ENCODE data around the gene PPP1R14D. TPM values are rescaled to one million over a fixed set of nuclear protein-coding genes. Genes with fewer than 3 reads are reported as not detected.

Gene PPP1R14D
- total RNA-seq, 1 donor, result not detected

DNA sequence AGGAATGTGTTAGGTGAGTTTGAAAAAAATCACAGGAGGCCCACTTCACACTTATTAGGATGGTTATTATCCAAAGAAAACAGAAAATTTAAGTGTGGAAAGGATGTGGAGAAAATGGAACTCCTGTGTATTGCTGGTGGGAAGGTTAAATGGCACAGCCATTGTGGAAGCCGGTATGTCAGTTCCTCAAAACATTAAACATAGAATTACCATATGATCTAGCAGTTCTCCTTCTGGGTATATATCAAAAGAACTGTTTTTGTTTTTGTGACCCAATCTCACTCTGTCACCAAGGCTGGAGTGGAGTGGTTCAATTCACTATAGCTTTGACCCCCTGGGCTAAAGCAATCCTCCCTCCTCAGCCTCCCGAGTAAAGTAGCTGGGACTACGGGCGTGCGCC is 32.0 kb downstream of the PPP1R14D start:
- no peak overlapping the region for H3K4me2 ChIP-seq (ENCODE audit: insufficient read depth, low read length)
- no peaks in the 10 kb centered on the region for H3K9me3 ChIP-seq (ENCODE audit: low read depth, low read length)
- no peak overlapping the region for H3K4me3 ChIP-seq (ENCODE audit: insufficient read depth, low read length)
- H3K36me3 ChIP-seq (ENCODE audit: insufficient read depth, low read length), result peaks cover 4% of the 10 kb centered on the region
- TF ChIP-seq, protein P1, sequence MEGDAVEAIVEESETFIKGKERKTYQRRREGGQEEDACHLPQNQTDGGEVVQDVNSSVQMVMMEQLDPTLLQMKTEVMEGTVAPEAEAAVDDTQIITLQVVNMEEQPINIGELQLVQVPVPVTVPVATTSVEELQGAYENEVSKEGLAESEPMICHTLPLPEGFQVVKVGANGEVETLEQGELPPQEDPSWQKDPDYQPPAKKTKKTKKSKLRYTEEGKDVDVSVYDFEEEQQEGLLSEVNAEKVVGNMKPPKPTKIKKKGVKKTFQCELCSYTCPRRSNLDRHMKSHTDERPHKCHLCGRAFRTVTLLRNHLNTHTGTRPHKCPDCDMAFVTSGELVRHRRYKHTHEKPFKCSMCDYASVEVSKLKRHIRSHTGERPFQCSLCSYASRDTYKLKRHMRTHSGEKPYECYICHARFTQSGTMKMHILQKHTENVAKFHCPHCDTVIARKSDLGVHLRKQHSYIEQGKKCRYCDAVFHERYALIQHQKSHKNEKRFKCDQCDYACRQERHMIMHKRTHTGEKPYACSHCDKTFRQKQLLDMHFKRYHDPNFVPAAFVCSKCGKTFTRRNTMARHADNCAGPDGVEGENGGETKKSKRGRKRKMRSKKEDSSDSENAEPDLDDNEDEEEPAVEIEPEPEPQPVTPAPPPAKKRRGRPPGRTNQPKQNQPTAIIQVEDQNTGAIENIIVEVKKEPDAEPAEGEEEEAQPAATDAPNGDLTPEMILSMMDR (IDR thresholded peaks at IDR 0.05; ENCODE audit: extremely low read depth, low read depth, low read length), result no peak
- H4K20me1 ChIP-seq (ENCODE audit: insufficient read depth, low read length), result peaks cover 9% of the 10 kb centered on the region
- H3K27me3 ChIP-seq (ENCODE audit: insufficient read depth, low read length), result no peaks in the 10 kb centered on the region
- H3K27ac ChIP-seq (ENCODE audit: low read depth, low read length), result no peak overlapping the region
- DNase-seq (ENCODE audit: insufficient read length, low spot score, missing footprints), result no peak
- H2AFZ ChIP-seq (ENCODE audit: low read length), result no peak overlapping the region
- H3K4me1 ChIP-seq (ENCODE audit: insufficient read depth, low read length), result peaks cover 11% of the 10 kb centered on the region
- H3K79me2 ChIP-seq (ENCODE audit: insufficient read depth, low read length), result peaks cover 55% of the 10 kb centered on the region

DNA sequence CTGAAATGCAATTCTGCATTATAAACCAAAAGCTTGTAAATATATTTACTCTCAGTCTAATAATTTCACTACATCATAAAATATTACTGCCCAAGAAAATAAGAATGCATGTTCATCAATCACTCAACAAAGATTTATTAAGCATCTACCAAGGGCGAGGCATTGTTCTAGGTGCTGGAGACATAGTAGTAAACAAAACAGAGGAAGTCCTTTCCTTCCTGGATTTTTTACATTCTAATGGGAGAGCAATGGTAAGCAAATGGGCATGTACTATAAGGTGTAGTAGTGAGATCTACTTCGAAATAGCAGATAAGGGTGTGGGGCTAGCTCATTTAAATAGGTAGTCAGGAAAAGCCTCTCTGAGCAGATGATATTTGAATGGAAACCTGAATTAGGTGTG is 32.5 kb downstream of the PPP1R14D start:
- no peaks in the 10 kb centered on the region for H3K9me3 ChIP-seq (ENCODE audit: low read depth, low read length)
- H3K4me2 ChIP-seq (ENCODE audit: insufficient read depth, low read length), result no peak overlapping the region
- no peak for DNase-seq (ENCODE audit: insufficient read length, low spot score, missing footprints)
- TF ChIP-seq, protein P1 (IDR thresholded peaks at IDR 0.05; ENCODE audit: extremely low read depth, low read depth, low read length), result no peak
- no peak overlapping the region for H3K27ac ChIP-seq (ENCODE audit: low read depth, low read length)
- H3K4me1 ChIP-seq (ENCODE audit: insufficient read depth, low read length), result peaks cover 11% of the 10 kb centered on the region
- no peak overlapping the region for H3K4me3 ChIP-seq (ENCODE audit: insufficient read depth, low read length)
- peaks cover 55% of the 10 kb centered on the region for H3K79me2 ChIP-seq (ENCODE audit: insufficient read depth, low read length)
- H2AFZ ChIP-seq (ENCODE audit: low read length), result no peak overlapping the region
- peaks cover 4% of the 10 kb centered on the region for H3K36me3 ChIP-seq (ENCODE audit: insufficient read depth, low read length)
- peaks cover 9% of the 10 kb centered on the region for H4K20me1 ChIP-seq (ENCODE audit: insufficient read depth, low read length)
- H3K27me3 ChIP-seq (ENCODE audit: insufficient read depth, low read length), result no peaks in the 10 kb centered on the region

DNA sequence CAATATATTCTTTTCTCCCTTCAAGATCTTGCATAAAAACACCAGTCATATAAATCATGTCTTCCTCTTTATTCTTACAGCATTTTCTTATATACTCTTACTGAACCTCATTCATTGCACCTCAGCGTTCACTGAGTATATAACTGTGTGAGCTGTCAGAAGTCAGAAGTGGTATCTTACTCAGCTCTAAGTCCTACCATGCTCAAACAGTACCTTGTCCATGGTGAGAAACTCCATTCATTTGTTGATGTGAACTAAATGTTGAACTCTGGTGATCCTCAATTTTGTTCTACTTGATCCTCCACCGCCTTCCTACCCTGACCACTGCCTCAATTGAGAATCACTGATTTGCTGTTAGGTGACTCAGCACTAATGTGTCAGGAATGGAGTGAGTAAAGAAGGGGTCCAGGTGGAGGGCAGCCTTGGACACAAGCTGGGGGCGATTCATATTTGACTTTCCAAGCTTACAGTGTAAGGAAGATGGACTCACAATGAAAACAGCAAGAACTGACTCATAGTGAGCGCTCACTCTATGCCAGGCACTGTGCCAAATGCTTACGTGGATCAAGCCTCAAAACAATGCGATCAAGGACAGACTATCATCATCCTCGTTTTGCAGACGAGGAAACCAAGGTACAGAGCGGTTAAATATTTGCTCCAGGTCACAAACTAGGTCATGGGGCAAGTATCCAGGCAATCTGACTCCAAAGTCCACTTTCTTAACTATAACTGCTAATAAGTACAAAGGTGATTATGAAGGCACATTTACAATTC is 35.1 kb downstream of the PPP1R14D start:
- Histone ChIP-seq H3K79me2 (ENCODE audit: insufficient read depth, low read length) (peaks cover 59% of the 10 kb centered on the region), H3K27ac (ENCODE audit: low read depth, low read length) (peak overlapping the region; percentile 70), H3K4me2 (ENCODE audit: insufficient read depth, low read length) (peak overlapping the region; percentile 66), H2AFZ (ENCODE audit: low read length) (peak overlapping the region; percentile 56), H4K20me1 (ENCODE audit: insufficient read depth, low read length) (peaks cover 6% of the 10 kb centered on the region), H3K4me3 (ENCODE audit: insufficient read depth, low read length) (peak overlapping the region; percentile 27), H3K27me3 (ENCODE audit: insufficient read depth, low read length) (no peaks in the 10 kb centered on the region), H3K4me1 (ENCODE audit: insufficient read depth, low read length) (peaks cover 17% of the 10 kb centered on the region), H3K9me3 (ENCODE audit: low read depth, low read length) (no peaks in the 10 kb centered on the region), H3K36me3 (ENCODE audit: insufficient read depth, low read length) (peaks cover 4% of the 10 kb centered on the region)
- TF ChIP-seq, protein P1 (IDR thresholded peaks at IDR 0.05; ENCODE audit: extremely low read depth, low read depth, low read length), result no peak
- DNase-seq (ENCODE audit: insufficient read length, low spot score, missing footprints), result peak; percentile 53

DNA sequence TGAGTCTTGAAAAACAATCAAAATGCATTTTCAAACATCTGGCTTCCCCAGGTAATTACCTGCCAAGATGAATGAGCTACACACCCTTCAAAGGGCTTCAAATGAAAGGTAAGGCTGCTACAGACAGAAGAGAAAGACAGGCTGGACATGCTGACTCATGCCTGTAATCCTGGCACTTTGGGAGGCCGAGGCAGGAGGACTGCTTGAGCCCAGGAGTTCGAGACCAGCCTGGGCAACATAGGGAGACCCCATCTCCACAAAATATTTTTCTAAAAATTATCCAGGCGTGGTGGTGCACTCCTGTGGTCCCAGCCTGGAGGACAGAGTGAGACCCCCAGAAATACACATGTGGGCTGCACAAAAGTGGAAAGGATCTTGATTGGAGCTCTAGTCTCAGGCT is 36.1 kb downstream of the PPP1R14D start:
- no peak overlapping the region for H2AFZ ChIP-seq (ENCODE audit: low read length)
- H3K4me3 ChIP-seq (ENCODE audit: insufficient read depth, low read length), result no peak overlapping the region
- peaks cover 23% of the 10 kb centered on the region for H3K4me1 ChIP-seq (ENCODE audit: insufficient read depth, low read length)
- no peak overlapping the region for H3K27ac ChIP-seq (ENCODE audit: low read depth, low read length)
- H3K27me3 ChIP-seq (ENCODE audit: insufficient read depth, low read length), result no peaks in the 10 kb centered on the region
- H3K9me3 ChIP-seq (ENCODE audit: low read depth, low read length), result no peaks in the 10 kb centered on the region
- peaks cover 55% of the 10 kb centered on the region for H3K79me2 ChIP-seq (ENCODE audit: insufficient read depth, low read length)
- no peak overlapping the region for H3K4me2 ChIP-seq (ENCODE audit: insufficient read depth, low read length)
- TF ChIP-seq, protein P1 (IDR thresholded peaks at IDR 0.05; ENCODE audit: extremely low read depth, low read depth, low read length), result no peak
- peaks cover 4% of the 10 kb centered on the region for H3K36me3 ChIP-seq (ENCODE audit: insufficient read depth, low read length)
- H4K20me1 ChIP-seq (ENCODE audit: insufficient read depth, low read length), result peaks cover 13% of the 10 kb centered on the region
- no peak for DNase-seq (ENCODE audit: insufficient read length, low spot score, missing footprints)

Data from osteoblast (primary cell).